Neural crest cell (in vitro differentiated cells): ENCODE results near the gene FMC1. TPM values are rescaled to one million over a fixed set of nuclear protein-coding genes. Genes with fewer than 3 reads are reported as not detected.

Source experiments
- DNase-seq: peaks from one replicate; pipeline ENCODE4 v3.0.0; 2021; ENCODE audit warnings: low read depth, mixed read lengths, low spot score
- H3K27ac Mint-ChIP-seq: one replicate; pipeline ENCODE4 v1.8.0; 2021; ENCODE audit warnings: mild to moderate bottlenecking, mixed read lengths; ENCODE audit not compliant: unreplicated experiment
- H3K27me3 Mint-ChIP-seq: 2 replicates; pipeline ENCODE4 v1.8.0; 2021; ENCODE audit warnings: low read depth, mild to moderate bottlenecking, mixed read lengths
- H3K36me3 Mint-ChIP-seq: 2 replicates; pipeline ENCODE4 v1.8.0; 2021; ENCODE audit warnings: low read depth, mild to moderate bottlenecking, mixed read lengths
- H3K4me1 Mint-ChIP-seq: 2 replicates; pipeline ENCODE4 v1.8.0; 2021; ENCODE audit warnings: mixed read lengths
- H3K4me3 Mint-ChIP-seq: one replicate; pipeline ENCODE4 v1.8.0; 2021; ENCODE audit warnings: mild to moderate bottlenecking, mixed read lengths
- H3K9me3 Mint-ChIP-seq: 2 replicates; pipeline ENCODE4 v1.8.0; 2021; ENCODE audit warnings: mixed read lengths
- total RNA-seq: library from RNA; stranded (reverse); gene quantifications from 2 replicates; pipeline ENCODE4 v1.2.1, GENCODE V29; 2021
- TF ChIP-seq, protein P1 (sequence below): fragments of 200-600 bp; sonication (generic); conservative IDR thresholded peaks from 2 replicates; pipeline ENCODE4 v1.5.0; 2021; ENCODE audit warnings: antibody characterized with exemption, mild to moderate bottlenecking

FMC1 gene
- total RNA-seq, 1 donor from 2014 or later: 24.8 TPM

DNA sequence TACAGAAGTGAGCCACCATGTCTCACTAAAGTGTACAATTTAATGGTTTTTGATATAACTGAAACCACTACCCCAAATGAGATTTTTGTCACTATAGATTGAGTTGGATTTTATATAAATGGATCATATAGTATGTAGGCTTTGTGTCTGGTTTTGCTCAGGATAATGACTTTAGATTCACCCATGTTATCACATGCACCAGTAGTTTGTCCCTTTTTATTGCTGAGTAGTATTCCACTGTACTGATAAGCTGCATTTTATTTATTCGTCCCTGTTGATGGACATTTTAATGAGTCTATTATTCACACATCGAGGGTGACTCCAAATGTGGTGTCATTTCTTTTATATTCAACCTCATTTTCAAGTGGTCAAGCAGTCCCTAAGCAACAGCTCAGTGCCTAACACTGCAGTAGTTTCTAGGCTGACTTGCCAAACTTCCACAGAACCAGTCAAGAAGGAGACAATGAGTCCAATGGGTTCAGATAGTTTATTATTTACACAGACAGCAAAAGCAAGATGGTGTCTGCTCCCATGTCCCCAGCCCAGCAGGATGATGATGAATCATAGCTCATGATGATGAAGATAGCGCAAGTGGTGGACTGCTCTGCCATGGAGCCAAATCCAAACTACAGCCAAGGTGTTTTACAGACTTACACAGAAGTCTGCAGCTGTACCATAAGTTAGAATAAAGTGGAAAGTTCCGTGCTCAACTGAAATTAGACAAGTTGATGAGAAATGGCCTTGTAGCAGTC lies 6.6 kb upstream of the FMC1 start:
- H3K27me3 Mint-ChIP-seq: peaks cover 6% of the 10 kb centered on the region
- peaks cover 5% of the 10 kb centered on the region for H3K9me3 Mint-ChIP-seq
- H3K27ac Mint-ChIP-seq: no peak overlapping the region
- DNase-seq: no peak
- H3K36me3 Mint-ChIP-seq: peaks cover 4% of the 10 kb centered on the region
- H3K4me3 Mint-ChIP-seq: no peak overlapping the region
- TF ChIP-seq, protein P1, sequence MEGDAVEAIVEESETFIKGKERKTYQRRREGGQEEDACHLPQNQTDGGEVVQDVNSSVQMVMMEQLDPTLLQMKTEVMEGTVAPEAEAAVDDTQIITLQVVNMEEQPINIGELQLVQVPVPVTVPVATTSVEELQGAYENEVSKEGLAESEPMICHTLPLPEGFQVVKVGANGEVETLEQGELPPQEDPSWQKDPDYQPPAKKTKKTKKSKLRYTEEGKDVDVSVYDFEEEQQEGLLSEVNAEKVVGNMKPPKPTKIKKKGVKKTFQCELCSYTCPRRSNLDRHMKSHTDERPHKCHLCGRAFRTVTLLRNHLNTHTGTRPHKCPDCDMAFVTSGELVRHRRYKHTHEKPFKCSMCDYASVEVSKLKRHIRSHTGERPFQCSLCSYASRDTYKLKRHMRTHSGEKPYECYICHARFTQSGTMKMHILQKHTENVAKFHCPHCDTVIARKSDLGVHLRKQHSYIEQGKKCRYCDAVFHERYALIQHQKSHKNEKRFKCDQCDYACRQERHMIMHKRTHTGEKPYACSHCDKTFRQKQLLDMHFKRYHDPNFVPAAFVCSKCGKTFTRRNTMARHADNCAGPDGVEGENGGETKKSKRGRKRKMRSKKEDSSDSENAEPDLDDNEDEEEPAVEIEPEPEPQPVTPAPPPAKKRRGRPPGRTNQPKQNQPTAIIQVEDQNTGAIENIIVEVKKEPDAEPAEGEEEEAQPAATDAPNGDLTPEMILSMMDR: no peak
- peaks cover 5% of the 10 kb centered on the region for H3K4me1 Mint-ChIP-seq

DNA sequence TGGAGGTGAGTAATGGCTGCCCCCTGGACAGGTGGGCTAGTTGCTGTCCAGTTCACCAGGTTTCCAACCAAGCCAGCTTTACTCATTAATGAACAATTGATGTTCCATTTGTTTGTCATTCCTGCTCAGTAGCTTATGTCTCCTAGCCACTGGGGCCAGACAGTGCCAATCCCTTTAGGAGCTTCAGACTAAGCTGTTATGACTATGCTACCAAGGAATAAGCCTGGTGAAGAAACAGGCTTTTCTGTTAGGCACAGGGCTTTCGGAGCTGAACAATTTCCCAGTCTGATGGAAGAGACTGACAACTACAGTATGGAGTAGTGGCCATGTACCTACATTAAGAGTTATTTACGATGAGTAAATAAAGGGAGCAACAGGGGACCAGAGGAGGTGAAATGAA lies 2.1 kb upstream of the FMC1 start:
- TF ChIP-seq, protein P1: no peak
- no peak for DNase-seq
- H3K36me3 Mint-ChIP-seq: peaks cover 16% of the 10 kb centered on the region
- peak overlapping the region; percentile 97 for H3K4me3 Mint-ChIP-seq
- H3K27ac Mint-ChIP-seq: peak overlapping the region; percentile 37
- H3K9me3 Mint-ChIP-seq: peaks cover 9% of the 10 kb centered on the region
- H3K27me3 Mint-ChIP-seq: peaks cover 22% of the 10 kb centered on the region
- H3K4me1 Mint-ChIP-seq: peaks cover 32% of the 10 kb centered on the region

DNA sequence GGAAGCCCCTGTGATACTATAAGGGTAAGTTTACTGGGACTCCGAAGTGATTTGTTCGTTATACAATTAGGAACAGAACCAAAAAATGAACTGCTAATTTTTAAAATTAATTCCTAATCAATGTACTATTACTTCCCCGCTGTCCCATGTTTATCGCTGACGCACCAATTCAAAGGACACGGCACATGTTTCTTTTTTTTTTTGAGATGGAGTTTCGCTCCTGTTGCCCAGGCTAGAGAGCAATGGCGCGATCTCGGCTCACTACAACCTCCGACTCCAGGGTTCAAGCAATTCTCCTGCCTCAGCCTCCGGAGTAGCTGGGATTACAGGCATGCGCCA lies 1.5 kb upstream of the FMC1 start:
- Mint-ChIP-seq H3K36me3 (peaks cover 19% of the 10 kb centered on the region), H3K4me1 (peaks cover 36% of the 10 kb centered on the region), H3K9me3 (peaks cover 9% of the 10 kb centered on the region), H3K4me3 (peak overlapping the region; percentile 97), H3K27me3 (peaks cover 22% of the 10 kb centered on the region), H3K27ac (peak overlapping the region; percentile 100)
- DNase-seq: no peak
- TF ChIP-seq, protein P1: no peak

GRCh38 chr7:139340037-139340807 lies 915 bp upstream of the FMC1 start:
- Mint-ChIP-seq H3K27ac (peak overlapping the region; percentile 100), H3K4me3 (peak overlapping the region; percentile 97), H3K27me3 (peaks cover 22% of the 10 kb centered on the region), H3K9me3 (peaks cover 9% of the 10 kb centered on the region), H3K4me1 (peaks cover 36% of the 10 kb centered on the region), H3K36me3 (peaks cover 22% of the 10 kb centered on the region)
- TF ChIP-seq, protein P1: peak; percentile 81
- peak; percentile 98 for DNase-seq

DNA sequence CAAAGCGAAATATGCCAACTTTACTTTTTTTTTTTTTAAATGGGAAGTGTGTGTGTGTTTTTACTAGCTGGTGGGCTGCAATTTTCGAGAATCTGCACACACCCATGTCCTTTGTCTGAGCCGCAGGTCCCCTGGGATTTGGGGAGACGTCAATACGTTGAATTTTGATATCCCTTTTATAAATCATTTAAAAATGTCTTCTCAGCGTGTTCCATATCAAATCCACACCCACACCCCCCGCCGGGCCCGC lies 404 bp upstream of the FMC1 start:
- H3K27ac Mint-ChIP-seq: peak overlapping the region; percentile 100
- peak overlapping the region; percentile 97 for H3K4me3 Mint-ChIP-seq
- no peak for DNase-seq
- H3K4me1 Mint-ChIP-seq: peaks cover 36% of the 10 kb centered on the region
- TF ChIP-seq, protein P1: no peak
- peaks cover 25% of the 10 kb centered on the region for H3K36me3 Mint-ChIP-seq
- H3K9me3 Mint-ChIP-seq: peaks cover 9% of the 10 kb centered on the region
- H3K27me3 Mint-ChIP-seq: peaks cover 22% of the 10 kb centered on the region
